Measurements from ENCODE around the gene CNNM1. TPM values are rescaled to one million over a fixed set of nuclear protein-coding genes. Genes with fewer than 3 reads are reported as not detected.

Gene CNNM1
- total RNA-seq, 1 donor from 2014 or later = not detected

- Histone ChIP-seq H3K4me3 (no peak overlapping the region), H3K9me3 (no peaks in the 10 kb centered on the region), H3K27me3 (no peaks in the 10 kb centered on the region), H3K4me1 (peaks cover 0 to 11% of the 10 kb centered on the region in 2 donors), H3K36me3 (no peaks in the 10 kb centered on the region), H3K27ac (no peak overlapping the region)
- DNase-seq (ENCODE audit: low spot score in 2 of 2) = no peak
- intact Hi-C loops (cut with DNase I) = no loop called here
- TF ChIP-seq CTCF (IDR thresholded peaks at IDR 0.05) = no peak
Observed at GRCh38 chr10:99326871-99327270, 2.3 kb upstream of the CNNM1 start.

GRCh38 chr10:99328579-99329303 lies 415 bp upstream of the CNNM1 start:
- no peak for DNase-seq (ENCODE audit: low spot score in 2 of 2)
- Histone ChIP-seq H3K27ac (no peak overlapping the region), H3K4me1 (peaks cover 0 to 11% of the 10 kb centered on the region in 2 donors), H3K36me3 (no peaks in the 10 kb centered on the region), H3K9me3 (no peaks in the 10 kb centered on the region), H3K27me3 (no peaks in the 10 kb centered on the region), H3K4me3 (peak overlapping the region; percentile 44 to 79)
- intact Hi-C loops (cut with DNase I) = no loop called here
- TF ChIP-seq CTCF (IDR thresholded peaks at IDR 0.05) = no peak

- Histone ChIP-seq H3K9me3 (no peaks in the 10 kb centered on the region), H3K27ac (no peak overlapping the region), H3K4me3 (peak overlapping the region; percentile 44 to 79), H3K36me3 (no peaks in the 10 kb centered on the region), H3K27me3 (no peaks in the 10 kb centered on the region), H3K4me1 (peaks cover 0 to 11% of the 10 kb centered on the region in 2 donors)
- intact Hi-C loops (cut with DNase I) = no loop called here
- no peak for DNase-seq (ENCODE audit: low spot score in 2 of 2)
- TF ChIP-seq CTCF (IDR thresholded peaks at IDR 0.05) = no peak
Observed at GRCh38 chr10:99329554-99330346, 594 bp downstream of the CNNM1 start.

GRCh38 chr10:99330347-99330924 lies 1.3 kb downstream of the CNNM1 start:
- intact Hi-C loops (cut with DNase I) = no loop called here
- no peak for DNase-seq (ENCODE audit: low spot score in 2 of 2)
- Histone ChIP-seq H3K9me3 (no peaks in the 10 kb centered on the region), H3K36me3 (no peaks in the 10 kb centered on the region), H3K4me1 (peaks cover 0 to 11% of the 10 kb centered on the region in 2 donors), H3K4me3 (peak overlapping the region; percentile 44 to 79), H3K27ac (no peak overlapping the region), H3K27me3 (no peaks in the 10 kb centered on the region)
- no peak for TF ChIP-seq CTCF (IDR thresholded peaks at IDR 0.05)

GRCh38 chr10:99331207-99331803 lies 2.1 kb downstream of the CNNM1 start:
- Histone ChIP-seq H3K27ac (no peak overlapping the region), H3K4me1 (peaks cover 0 to 11% of the 10 kb centered on the region in 2 donors), H3K4me3 (no peak overlapping the region), H3K27me3 (no peaks in the 10 kb centered on the region), H3K36me3 (no peaks in the 10 kb centered on the region), H3K9me3 (no peaks in the 10 kb centered on the region)
- intact Hi-C loops (cut with DNase I) = no loop called here
- no peak for DNase-seq (ENCODE audit: low spot score in 2 of 2)
- TF ChIP-seq CTCF (IDR thresholded peaks at IDR 0.05) = no peak
